Measurements from ENCODE around the gene OPRD1. TPM values are rescaled to one million over a fixed set of nuclear protein-coding genes. Genes with fewer than 3 reads are reported as not detected.

The OPRD1 gene
- polyA plus RNA-seq, 1 of the 3 experiments (the other 2 are of a cell fraction), result 0.07 TPM

- no peak for TF ChIP-seq REST (IDR thresholded peaks at IDR 0.05; ENCODE audit: low read depth, low read length)
- no peak for TF ChIP-seq RCOR1 (IDR thresholded peaks at IDR 0.05; ENCODE audit: low read length)
- TF ChIP-seq TEAD4 (IDR thresholded peaks at IDR 0.05; ENCODE audit: borderline replicate concordance, insufficient read depth), result no peak
- no peak for TF ChIP-seq MAX (IDR thresholded peaks at IDR 0.05; ENCODE audit: low read depth)
- TF ChIP-seq USF2 (IDR thresholded peaks at IDR 0.05; ENCODE audit: borderline replicate concordance, low read depth, low read length), result no peak
- TF ChIP-seq TAF1 (IDR thresholded peaks at IDR 0.05; ENCODE audit: borderline replicate concordance, low read depth, low read length), result no peak
- no peak for TF ChIP-seq TCF12 (IDR thresholded peaks at IDR 0.05)
- TF ChIP-seq EZH2phosphoT487 (IDR thresholded peaks at IDR 0.05; ENCODE audit: borderline replicate concordance, low read depth), result no peak
- no peak for TF ChIP-seq ELF1 (IDR thresholded peaks at IDR 0.05)
- TF ChIP-seq RXRA (IDR thresholded peaks at IDR 0.05; ENCODE audit: borderline replicate concordance, low read depth), result no peak
These were observed 86.5 kb downstream of the OPRD1 start (continued) for GRCh38 chr1:28898405-28898881.

- H3K4me1 ChIP-seq (ENCODE audit: control insufficient read depth in 1 of 2, insufficient read depth in 2 of 2, low read depth in 1 of 2, low read length in 1 of 2), result peaks cover 13 to 17% of the 10 kb centered on the region in 2 experiments; a peak in 2 of 4 replicates
- no peak overlapping the region for H3K9ac ChIP-seq
- POLR2A ChIA-PET, result no interaction called here
- no peaks in the 10 kb centered on the region for H3K36me3 ChIP-seq (replicated peaks in 1 of 2; ENCODE audit: control insufficient read depth in 1 of 2, insufficient read depth in 2 of 2, low read length in 1 of 2)
- no peak for DNase-seq
- H3K9me3 ChIP-seq, result no peaks in the 10 kb centered on the region
- TF ChIP-seq SMC3 (IDR thresholded peaks at IDR 0.05; ENCODE audit: low read depth, low read length), result no peak
- no peak for TF ChIP-seq TAF1 (IDR thresholded peaks at IDR 0.05; ENCODE audit: borderline replicate concordance, low read depth, low read length)
- TF ChIP-seq EZH2phosphoT487 (IDR thresholded peaks at IDR 0.05; ENCODE audit: borderline replicate concordance, low read depth), result no peak
- no peak for TF ChIP-seq GABPA (IDR thresholded peaks at IDR 0.05; ENCODE audit: low read depth)
- TF ChIP-seq MAX (IDR thresholded peaks at IDR 0.05; ENCODE audit: low read depth), result no peak
- TF ChIP-seq SIN3A (IDR thresholded peaks at IDR 0.05; ENCODE audit: borderline replicate concordance, low read depth, low read length), result no peak
- no peak for TF ChIP-seq EP300 (IDR thresholded peaks at IDR 0.05; ENCODE audit: borderline replicate concordance in 1 of 2, low read depth in 1 of 2, low read length in 1 of 2)
- no peak for TF ChIP-seq CHD2 (IDR thresholded peaks at IDR 0.05; ENCODE audit: low read length, partially characterized antibody)
- H3K9me2 ChIP-seq, result no peaks in the 10 kb centered on the region
- no peaks in the 10 kb centered on the region for H4K20me1 ChIP-seq (ENCODE audit: insufficient read depth)
- H3K4me3 ChIP-seq (ENCODE audit: low read depth in 2 of 2, low read length in 1 of 2), result no peak overlapping the region
- H2AFZ ChIP-seq (ENCODE audit: low read depth), result no peak overlapping the region
- no peaks in the 10 kb centered on the region for H3F3A ChIP-seq (replicated peaks; ENCODE audit: insufficient read depth)
- CTCF ChIA-PET, result interaction anchor here (0.9 to 6.6 kb wide), 6 partner anchors 10 to 135 kb away, joined by 3 to 31 read pairs (median 5); no protein-coding TSS in a partner anchor
- 88% methylated on average over 2 of the region's 2 CpGs for WGBS (ENCODE audit: low lambda C conversion rate)
- no peak overlapping the region for H3K4me2 ChIP-seq
- H3K27me3 ChIP-seq (ENCODE audit: insufficient read depth), result no peaks in the 10 kb centered on the region
- H3K79me2 ChIP-seq (ENCODE audit: insufficient read depth), result no peaks in the 10 kb centered on the region
- H3K27ac ChIP-seq (ENCODE audit: low read depth in 2 of 2, low read length in 1 of 2), result no peak overlapping the region
These were observed 87.3 kb downstream of the OPRD1 start for GRCh38 chr1:28899267-28899666.
